ENCODE results near the gene MAP2.
A peak's percentile ranks its signal among the peaks of the same experiment; 100 is the strongest.

MAP2 gene, protein sequence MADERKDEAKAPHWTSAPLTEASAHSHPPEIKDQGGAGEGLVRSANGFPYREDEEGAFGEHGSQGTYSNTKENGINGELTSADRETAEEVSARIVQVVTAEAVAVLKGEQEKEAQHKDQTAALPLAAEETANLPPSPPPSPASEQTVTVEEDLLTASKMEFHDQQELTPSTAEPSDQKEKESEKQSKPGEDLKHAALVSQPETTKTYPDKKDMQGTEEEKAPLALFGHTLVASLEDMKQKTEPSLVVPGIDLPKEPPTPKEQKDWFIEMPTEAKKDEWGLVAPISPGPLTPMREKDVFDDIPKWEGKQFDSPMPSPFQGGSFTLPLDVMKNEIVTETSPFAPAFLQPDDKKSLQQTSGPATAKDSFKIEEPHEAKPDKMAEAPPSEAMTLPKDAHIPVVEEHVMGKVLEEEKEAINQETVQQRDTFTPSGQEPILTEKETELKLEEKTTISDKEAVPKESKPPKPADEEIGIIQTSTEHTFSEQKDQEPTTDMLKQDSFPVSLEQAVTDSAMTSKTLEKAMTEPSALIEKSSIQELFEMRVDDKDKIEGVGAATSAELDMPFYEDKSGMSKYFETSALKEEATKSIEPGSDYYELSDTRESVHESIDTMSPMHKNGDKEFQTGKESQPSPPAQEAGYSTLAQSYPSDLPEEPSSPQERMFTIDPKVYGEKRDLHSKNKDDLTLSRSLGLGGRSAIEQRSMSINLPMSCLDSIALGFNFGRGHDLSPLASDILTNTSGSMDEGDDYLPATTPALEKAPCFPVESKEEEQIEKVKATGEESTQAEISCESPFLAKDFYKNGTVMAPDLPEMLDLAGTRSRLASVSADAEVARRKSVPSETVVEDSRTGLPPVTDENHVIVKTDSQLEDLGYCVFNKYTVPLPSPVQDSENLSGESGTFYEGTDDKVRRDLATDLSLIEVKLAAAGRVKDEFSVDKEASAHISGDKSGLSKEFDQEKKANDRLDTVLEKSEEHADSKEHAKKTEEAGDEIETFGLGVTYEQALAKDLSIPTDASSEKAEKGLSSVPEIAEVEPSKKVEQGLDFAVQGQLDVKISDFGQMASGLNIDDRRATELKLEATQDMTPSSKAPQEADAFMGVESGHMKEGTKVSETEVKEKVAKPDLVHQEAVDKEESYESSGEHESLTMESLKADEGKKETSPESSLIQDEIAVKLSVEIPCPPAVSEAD (N-terminal part only)

DNA sequence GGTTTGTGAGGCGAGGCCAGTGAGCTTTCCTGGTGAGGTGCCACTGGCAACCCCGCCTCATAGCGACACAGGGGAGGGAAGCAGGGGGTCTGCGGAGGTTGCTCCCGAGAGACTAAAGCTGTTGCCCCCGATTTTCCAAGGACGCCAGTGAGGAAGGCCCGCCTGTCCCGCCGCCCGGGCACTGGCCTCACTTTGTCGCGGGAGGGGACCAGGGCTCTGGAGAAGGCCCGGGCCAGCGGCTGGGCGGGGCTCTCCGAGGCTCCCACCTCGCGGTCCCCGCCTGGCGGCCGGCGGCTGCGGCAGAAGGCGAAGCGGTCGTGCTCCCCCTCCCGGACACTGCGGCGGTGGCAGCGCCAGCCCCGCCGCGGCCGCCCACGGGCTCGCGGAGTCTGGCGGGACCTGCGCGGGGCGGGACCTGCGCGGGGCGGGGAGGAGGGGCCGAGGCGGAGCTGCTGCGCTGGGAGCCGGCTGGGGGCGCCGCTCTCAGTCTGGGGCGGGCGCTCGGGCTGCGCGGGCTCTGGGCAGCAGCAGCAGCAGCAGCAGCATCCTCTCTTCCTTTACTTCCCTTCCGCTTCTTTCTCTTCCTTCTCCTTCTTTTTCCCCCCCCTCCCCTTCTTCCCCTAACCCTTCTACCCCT lies at the start of gene MAP2:
TSS of gene MAP2 (plus strand) at position 486 of the 637 bp plus-strand sequence. CDS start 229,124 bp downstream, outside the sequence.
- peak; percentile 80 for DNase-seq (ENCODE audit: low read depth)

DNA sequence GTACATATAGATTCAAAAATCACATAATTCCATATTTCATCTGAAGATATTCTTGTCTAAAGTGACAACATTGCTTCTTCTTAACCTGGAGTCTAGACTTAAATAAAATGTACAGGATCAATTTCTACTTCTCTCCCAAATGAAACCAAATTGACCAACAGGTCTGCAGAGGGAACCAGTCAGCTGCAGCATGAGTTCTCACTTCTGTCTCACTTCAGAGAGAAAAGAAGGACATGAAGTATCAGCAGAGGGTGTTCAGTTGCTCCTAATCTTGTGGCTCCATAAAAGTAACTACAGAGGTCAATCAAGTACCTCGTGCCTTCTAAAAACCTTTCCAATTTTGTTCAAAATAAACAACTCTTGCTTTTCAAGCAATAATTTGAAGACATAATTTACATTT lies 47.2 kb upstream of the MAP2 start:
- DNase-seq (ENCODE audit: low read depth) = no peak

DNA sequence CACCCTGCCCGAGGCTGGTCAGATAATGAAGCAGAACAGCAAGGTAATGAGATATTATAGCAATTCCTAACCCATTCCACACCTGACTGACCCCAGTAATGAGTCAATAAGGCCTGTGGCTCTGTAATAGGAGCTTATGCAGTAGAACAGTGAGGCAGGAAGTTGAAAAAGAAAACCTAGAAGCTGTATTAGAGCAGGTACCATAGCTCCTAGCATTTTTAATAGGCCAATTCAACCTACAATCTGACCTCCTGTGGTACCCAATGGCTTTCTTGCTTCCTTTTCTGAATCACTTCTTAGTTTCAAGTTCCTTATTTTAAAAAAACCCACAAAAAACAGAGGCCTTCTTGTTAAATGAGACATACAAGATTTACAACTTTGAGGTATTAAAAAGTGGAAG lies 43.6 kb upstream of the MAP2 start:
- no peak for DNase-seq (ENCODE audit: low read depth)

DNA sequence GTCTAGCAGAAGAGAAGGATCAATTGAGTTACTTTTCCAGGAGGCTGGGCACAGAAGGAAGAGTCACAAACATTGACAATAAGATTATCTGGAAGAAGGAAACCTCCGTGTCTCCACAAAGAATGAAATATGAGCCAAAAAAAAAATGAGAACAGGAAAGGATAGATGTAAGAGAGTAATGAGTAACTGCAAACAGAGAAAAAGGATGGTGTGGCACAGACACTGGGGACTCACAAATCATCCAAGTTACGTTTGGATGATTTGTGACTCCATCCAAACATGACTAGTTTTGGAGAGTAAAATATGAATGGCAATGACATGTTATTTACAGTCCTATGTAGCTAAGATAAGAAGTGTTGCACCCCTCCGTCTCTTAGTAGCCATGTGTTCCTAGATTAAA lies 42.8 kb upstream of the MAP2 start:
- DNase-seq (ENCODE audit: low read depth) = no peak

DNA sequence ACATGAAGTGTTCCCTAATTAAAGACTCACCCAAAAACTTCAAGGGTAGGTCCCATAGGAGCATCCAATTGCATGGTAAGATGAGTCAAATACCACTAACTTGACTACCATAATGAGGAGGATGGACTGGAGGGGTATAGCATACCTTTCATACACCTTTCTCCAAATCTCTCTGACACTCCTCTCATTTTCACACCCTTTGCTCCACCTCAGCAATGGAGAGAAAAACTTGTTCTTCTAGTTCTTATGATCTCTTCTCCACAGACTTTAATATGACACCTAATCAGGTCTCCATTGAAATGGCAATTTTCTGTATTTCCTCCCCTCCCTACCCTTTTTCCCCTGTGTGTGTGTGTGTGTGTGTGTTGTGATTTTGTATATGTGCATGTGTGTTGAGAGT lies 41.1 kb upstream of the MAP2 start:
- DNase-seq (ENCODE audit: low read depth) = no peak

DNA sequence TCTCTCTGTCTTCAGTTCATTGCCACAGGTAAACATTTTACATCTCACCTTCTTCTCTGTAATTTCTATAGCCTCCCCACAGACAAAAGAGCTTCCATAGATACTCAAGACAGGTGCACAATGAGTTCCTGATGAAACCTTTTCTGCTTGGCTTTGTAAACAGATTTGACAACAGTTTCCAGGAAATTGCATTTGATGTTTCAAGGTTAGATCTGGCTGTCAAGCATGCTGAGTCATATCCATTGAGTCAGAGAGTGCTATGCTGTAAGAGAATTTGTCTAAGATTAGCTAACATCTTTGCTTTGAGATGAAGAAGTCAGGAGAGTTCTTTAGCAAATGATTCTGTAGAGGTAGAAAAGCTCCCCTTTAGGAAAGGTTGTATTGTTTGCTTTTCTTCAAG lies 40.6 kb upstream of the MAP2 start:
- DNase-seq (ENCODE audit: low read depth) = no peak

DNA sequence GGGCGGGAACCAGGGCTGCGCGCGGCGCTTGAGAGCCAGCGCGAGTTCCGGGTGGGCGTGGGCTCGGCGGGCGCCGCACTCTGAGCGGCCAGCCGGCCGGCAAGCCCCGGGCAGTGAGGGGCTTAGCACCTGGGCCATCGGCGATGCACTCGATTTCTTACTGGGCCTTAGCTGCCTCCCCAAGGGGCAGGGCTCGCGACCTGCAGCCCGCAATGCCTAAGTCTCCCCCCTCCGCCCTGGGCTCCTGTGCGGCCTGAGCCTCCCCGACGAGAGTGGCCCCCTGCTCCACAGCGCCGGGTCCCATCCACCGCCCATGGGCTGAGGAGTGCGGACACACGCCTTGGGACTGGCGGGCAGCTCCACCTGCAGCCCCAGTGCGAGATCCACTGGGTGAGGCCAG lies 36.5 kb upstream of the MAP2 start:
- DNase-seq (ENCODE audit: low read depth) = no peak

DNA sequence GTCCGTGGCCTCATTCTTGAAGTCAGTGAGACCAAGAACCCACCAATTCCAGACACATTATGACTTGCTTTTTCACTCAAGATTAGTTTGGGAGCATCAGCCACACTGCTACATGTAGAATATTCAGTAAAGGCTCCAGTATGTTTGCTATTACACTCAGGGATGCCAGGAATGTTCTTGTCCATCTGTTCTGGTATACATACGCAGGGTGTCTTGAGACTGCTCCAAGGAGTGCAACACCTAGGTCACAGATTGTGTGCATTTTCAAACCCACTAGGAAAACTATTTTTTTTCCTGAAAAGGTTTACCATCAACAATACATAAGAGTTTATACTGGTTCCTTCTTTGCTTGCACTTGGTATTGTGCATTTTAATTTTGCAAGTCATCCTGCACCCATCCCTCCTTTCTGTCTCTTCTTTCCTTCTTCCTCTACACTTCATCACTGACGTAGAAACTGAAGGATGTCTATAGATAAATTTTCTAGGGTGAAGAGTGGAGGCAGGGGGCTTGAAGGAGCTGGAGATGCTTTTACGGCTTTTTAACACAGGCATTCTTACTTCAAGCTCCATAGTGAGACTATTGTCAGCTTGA lies 35.3 kb upstream of the MAP2 start:
- no peak for DNase-seq (ENCODE audit: low read depth)

DNA sequence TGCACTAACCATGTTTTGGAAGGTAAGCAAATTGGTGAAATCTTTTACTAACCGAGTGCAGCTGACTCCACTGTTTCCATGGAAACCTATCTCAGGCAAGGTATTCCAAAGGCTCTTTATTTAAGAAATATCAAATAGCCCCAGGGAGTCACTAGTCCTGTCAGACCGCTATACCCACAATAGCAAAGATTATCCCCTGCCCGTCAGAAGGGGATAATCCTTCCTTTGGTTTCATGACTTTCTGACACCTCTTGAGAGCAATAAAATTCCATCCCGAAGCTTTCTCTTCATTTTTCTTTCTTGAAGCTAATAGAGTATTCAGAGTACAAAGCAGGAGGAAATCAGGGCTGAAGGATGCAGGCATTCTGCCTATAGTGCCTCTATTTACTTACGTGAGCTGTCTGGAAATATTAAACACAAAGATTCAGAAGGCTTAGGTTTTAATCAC lies 34.7 kb upstream of the MAP2 start:
- no peak for DNase-seq (ENCODE audit: low read depth)

DNA sequence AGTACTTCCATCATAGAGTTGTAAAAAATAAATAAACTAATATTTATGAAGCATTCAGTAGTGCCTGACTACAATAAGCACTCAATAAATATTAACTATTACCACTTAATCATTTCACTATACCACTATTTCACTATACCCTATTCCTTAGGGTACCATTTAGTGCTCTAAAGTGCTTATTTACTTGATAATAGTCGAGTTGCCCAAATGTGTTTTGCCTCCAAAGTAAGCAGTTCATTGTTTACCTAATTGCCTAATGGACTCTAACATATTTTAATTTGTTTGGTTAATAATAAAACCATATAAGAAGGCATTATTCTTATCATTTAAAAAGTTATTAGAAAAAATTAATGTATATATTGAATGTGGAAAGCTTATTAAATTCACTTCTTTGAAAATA lies 33.0 kb upstream of the MAP2 start:
- no peak for DNase-seq (ENCODE audit: low read depth)

DNA sequence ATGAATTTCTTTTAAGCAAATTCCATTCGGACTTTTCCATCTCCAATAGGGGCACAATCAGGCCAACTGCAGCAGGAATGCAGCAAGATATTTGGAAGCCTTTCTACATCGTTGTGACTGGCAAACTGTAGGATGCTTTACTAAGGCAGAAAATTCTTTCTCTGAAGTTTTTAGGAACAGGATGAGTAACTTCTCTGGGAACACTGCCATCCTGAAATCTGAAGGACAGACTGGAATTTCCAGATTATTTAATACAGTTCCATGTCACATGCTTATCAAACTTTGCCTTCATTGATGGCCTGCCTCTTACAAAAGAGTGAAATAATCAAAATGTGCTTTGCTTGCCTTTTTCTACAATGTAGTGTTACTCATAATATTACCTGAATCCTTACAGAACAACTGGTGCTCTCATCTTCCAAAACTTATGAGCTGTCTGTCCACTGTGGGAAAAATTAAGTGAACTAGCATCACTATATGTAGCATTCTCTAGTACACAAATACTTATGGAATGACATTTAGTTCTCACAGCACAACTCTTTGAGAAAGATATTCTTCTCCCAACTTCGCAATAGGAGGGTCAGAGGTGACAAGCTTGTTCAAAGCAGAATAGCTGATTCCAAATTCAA lies 32.0 kb upstream of the MAP2 start:
- DNase-seq (ENCODE audit: low read depth) = no peak

DNA sequence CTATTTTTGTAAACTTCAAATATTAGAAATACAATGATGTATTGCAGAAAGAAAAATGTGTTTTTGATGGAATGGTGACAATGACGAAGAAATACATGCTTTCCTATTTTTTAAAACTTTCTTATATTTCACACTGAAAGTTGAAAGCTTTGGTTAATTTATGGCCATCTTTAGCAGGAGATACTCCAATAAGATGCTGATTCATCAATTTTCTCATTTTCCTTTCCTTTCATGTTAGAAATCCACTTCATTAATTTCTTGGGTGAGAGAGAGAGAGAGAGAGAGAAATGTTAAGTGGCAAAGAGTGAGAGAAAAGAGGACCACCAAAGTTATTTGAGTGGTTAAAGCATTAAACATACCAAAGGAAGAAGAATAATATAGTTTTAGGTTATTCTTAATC lies 28.6 kb upstream of the MAP2 start:
- no peak for DNase-seq (ENCODE audit: low read depth)

DNA sequence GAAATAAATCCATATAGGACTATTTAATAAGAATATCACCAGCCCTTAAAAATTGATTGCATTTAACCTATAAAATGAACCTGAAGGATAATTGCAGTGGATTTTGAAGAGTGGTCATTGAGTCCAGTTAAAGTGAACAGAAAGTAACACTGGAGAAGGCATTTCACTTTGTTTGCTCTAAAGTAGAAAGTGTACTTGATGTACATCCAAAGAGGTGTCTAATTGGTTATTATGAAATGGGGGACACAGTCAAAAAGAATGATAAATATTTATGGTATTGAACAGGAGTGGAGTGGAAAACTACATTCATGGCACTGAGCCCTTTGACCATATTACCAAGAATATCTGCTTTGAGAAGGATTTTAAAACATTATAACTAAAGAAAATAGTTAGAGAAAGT lies 28.2 kb upstream of the MAP2 start:
- DNase-seq (ENCODE audit: low read depth) = no peak

DNA sequence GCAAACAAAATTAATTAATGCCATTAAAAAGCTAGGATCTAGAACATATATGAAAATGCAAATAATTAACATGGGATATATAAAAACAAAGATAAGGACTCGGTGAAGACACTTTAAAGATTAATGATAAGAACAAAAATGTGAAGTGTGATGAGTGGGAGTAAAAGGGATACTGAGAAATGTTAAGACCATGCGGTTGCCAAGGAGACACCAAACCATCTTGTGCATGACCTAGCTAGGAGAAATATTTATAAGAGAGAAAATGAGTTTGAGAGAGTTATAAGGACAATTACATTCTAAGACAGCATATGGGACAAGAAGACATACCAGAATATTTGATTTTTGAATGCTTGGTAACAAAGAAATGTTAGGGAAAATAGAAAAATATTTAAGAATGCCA lies 25.4 kb upstream of the MAP2 start:
- DNase-seq (ENCODE audit: low read depth) = no peak

DNA sequence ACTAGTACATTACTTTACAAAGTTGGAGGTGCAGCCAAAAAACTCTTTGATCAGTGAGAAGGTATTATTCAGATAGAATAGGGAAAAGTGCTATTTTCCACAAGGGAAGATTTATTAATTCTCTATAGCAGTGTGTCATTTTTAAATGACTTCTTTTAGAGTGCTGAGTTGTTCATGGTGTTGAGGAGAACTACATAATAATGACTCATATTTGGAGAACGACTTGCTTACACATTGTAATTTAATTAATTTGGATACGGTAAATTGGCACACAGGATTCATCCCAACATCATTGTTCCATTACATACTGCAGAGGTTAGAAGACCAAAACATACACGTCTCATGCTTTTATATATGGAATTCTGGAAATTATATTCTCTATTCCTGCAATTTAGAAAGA lies 22.1 kb upstream of the MAP2 start:
- no peak for DNase-seq (ENCODE audit: low read depth)

DNA sequence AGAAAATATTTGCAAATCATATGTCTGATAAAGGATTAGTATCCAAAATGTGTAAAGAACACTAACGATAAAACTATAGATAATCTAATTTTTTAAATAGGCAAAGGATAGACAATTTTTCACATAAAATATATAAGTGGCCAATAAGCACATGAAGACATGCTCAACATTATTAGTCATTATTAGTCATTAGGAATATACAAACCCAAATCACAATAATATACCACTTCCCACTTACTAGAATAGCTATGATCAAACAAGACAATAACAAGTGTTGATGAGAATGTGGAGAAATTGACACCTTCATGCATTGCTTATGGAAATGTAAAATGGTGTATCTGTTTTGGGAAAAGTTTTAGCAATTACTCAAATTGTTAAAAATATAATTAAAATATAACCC lies 12.6 kb upstream of the MAP2 start:
- no peak for DNase-seq (ENCODE audit: low read depth)

DNA sequence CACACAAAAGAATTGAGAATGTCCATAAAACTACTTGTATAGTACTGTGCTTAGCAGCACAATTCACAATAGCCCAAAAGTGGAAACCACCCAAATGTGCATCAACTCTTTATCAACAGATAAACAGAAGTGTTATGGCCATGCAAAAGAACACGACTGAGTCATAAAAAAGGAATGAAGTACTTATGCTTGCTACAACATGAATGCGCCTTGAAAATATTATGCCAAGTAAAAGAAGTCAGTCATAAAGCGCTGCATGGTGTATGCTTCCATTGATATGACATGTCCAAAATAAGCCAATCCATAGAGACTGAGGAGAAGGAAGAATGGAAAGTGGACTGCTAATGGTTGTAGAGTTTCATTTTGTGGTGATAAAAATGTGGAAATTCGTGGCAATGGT lies 12.1 kb upstream of the MAP2 start:
- DNase-seq (ENCODE audit: low read depth) = no peak

DNA sequence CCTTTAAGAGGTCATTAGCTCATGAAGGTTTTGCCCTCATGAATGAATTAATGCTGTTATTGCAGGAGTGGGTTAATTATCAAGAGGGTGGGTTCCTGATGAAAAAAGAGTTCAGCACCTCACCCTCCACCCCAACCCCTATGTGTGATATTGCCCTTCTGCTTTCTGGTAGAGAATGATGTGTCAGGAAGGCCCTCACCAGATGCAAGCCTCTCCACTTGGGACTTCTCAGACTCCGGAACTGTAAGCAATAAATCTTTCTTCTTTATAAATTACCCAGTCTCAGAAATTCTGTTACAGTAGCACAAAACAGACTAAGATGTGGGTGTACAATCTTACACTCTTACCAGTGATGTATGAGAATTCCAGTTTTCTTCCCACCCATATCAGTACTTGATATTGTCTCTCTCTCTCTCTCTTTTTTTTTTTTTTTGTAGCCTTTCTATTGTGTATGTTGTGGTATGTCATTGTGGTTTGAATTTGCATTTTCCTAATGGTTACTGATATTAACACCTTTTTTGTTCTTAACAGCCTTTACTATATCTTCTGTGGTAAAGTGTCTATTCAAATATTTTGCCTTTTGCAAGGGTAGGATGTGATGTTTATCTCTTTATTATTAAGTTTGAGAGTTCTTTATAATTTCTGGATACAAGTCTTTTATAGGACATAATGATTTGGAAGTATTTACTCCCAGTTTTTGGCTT lies 10.4 kb upstream of the MAP2 start:
- no peak for DNase-seq (ENCODE audit: low read depth)

DNA sequence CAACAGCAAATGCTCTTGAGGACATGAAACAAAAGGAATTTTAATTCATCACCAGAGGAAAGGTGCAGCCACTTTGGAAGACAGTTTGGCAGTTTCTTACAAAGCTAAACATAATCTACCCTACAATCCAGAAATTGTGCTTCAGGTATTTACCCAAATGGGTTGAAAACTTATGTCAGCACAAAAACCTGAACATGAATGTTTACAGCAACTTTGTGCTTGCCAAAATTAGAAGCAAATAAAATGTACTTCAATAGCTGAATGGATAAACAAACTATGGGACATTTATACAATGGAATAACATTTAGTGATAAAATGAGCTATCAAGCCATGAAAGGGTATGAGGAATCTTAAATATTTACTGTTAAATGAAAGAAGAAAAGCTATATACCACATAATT lies 6.9 kb upstream of the MAP2 start:
- DNase-seq (ENCODE audit: low read depth) = no peak

DNA sequence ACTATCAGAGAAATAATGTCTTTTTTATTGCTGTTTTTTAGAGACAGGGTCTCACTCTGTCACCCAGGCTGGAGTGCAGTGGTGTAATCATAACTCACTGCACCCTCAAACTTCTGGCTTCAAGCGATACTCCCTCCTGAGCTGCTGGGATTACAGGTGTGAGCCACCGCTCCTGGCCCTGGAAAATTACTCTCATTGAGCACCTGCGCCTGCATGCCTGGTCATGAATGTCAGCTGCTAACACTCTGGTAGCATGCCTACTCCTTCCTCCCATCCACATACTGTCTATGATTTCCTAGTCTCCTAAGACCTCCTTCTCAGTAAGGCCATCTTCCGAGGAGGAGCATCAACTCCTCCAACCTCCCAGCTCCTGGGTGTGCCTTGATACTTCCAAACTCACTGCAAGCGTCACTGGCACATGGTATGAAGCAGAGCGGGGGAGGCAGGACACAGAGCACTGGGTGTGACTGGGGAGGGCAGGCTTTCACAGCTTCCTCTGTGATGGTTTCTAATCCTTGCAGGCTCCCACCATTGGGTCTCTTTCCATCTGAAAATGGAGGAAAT lies 1.6 kb upstream of the MAP2 start:
- DNase-seq (ENCODE audit: low read depth) = no peak

Data from activated T-cell treated with anti-CD3 and anti-CD28 coated beads for 48 hours (primary cell).